ENCODE measurements around the gene PRSS2. TPM values are rescaled to one million over a fixed set of nuclear protein-coding genes. Genes with fewer than 3 reads are reported as not detected.

PRSS2 gene
- polyA plus RNA-seq, 1 donor (not counting 4 experiments of a cell fraction or from before 2014, with no cell fraction given): not detected

DNA sequence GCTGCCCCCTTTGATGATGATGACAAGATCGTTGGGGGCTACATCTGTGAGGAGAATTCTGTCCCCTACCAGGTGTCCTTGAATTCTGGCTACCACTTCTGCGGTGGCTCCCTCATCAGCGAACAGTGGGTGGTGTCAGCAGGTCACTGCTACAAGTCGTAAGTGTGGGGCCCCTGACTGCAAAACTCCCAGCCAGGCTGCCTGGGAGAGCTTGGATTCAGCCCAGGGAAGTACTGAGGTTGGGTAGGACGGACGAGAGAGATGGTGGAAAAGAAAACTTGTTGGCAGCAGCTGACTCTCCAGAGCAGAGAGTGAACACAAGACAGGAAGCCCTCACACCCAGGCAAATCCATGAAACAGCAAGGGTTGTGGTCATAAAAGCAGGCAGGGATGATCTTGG, 1.3 kb downstream of the PRSS2 start:
- Histone ChIP-seq H3K9me3 (ENCODE audit: control insufficient read depth, low read depth, low read length) (no peaks in the 10 kb centered on the region), H3K36me3 (ENCODE audit: control insufficient read depth in 2 of 2, extremely low read depth in 1 of 2, insufficient read depth in 2 of 2, low read length in 2 of 2) (no peaks in the 10 kb centered on the region), H3K79me2 (ENCODE audit: control insufficient read depth, insufficient read depth, low read length) (no peaks in the 10 kb centered on the region), H2AFZ (ENCODE audit: control insufficient read depth, low read length) (no peak overlapping the region), H3K4me3 (ENCODE audit: control insufficient read depth in 2 of 3, extremely low read depth in 1 of 3, insufficient read depth in 2 of 3, low read depth in 1 of 3, low read length in 3 of 3) (no peak overlapping the region), H3K27me3 (ENCODE audit: control insufficient read depth, extremely low read depth, insufficient read depth, low read length) (peaks cover 5% of the 10 kb centered on the region), H3K4me2 (ENCODE audit: control insufficient read depth, extremely low read depth, insufficient read depth, low read depth, low read length) (no peak overlapping the region), H3K27ac (ENCODE audit: control insufficient read depth, insufficient read depth, low read length) (no peak overlapping the region), H3K4me1 (ENCODE audit: control insufficient read depth, extremely low read depth, insufficient read depth, low read length) (peaks cover 2% of the 10 kb centered on the region), H4K20me1 (ENCODE audit: control insufficient read depth, extremely low read depth, insufficient read depth, low read length) (no peaks in the 10 kb centered on the region), H3K9me1 (ENCODE audit: control insufficient read depth, extremely low read depth, insufficient read depth, low read length) (no peaks in the 10 kb centered on the region), H3K9ac (ENCODE audit: control insufficient read depth, extremely low read depth, insufficient read depth, low read length) (no peak overlapping the region)
- dilution Hi-C loops (cut with MboI; ENCODE audit: extremely low pct_ligation_motif_present, low sequenced_read_pairs): no loop called here
- DNase-seq (ENCODE audit: low read depth, low spot score) (no peak), FAIRE-seq (no peak)
- TF ChIP-seq, protein P1, sequence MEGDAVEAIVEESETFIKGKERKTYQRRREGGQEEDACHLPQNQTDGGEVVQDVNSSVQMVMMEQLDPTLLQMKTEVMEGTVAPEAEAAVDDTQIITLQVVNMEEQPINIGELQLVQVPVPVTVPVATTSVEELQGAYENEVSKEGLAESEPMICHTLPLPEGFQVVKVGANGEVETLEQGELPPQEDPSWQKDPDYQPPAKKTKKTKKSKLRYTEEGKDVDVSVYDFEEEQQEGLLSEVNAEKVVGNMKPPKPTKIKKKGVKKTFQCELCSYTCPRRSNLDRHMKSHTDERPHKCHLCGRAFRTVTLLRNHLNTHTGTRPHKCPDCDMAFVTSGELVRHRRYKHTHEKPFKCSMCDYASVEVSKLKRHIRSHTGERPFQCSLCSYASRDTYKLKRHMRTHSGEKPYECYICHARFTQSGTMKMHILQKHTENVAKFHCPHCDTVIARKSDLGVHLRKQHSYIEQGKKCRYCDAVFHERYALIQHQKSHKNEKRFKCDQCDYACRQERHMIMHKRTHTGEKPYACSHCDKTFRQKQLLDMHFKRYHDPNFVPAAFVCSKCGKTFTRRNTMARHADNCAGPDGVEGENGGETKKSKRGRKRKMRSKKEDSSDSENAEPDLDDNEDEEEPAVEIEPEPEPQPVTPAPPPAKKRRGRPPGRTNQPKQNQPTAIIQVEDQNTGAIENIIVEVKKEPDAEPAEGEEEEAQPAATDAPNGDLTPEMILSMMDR (optimal IDR thresholded peaks at IDR 0.05 in 1 of 3, IDR thresholded peaks at IDR 0.05 in 1 of 3, conservative IDR thresholded peaks at IDR 0.05 in 1 of 3; ENCODE audit: extremely low read depth in 1 of 3, insufficient read depth in 2 of 3, low read length in 3 of 3): no peak
- TF ChIP-seq EZH2 (IDR thresholded peaks at IDR 0.05; ENCODE audit: low read length): no peak

DNA sequence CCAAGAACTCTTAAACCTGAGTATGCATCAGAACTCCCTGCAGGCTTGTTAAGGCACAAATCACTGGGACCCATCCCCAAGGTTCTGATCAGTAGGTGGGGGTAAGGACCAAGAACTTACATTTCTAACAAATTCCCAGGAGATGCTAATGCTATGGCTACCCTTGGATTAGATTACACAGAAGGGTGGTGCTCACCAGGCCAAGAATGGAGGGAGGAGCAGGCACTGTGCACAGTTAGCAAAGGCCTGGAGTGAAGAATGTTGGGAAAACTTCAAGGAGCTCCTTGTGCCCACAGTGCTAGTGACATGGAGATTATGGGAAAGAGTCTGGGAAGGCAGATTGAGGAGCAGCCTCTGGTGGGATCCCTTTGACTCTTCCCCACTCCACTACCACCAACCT, 1.9 kb downstream of the PRSS2 start:
- Histone ChIP-seq H2AFZ (ENCODE audit: control insufficient read depth, low read length) (no peak overlapping the region), H3K79me2 (ENCODE audit: control insufficient read depth, insufficient read depth, low read length) (no peaks in the 10 kb centered on the region), H3K4me1 (ENCODE audit: control insufficient read depth, extremely low read depth, insufficient read depth, low read length) (peaks cover 2% of the 10 kb centered on the region), H3K36me3 (ENCODE audit: control insufficient read depth in 2 of 2, extremely low read depth in 1 of 2, insufficient read depth in 2 of 2, low read length in 2 of 2) (no peaks in the 10 kb centered on the region), H3K27ac (ENCODE audit: control insufficient read depth, insufficient read depth, low read length) (no peak overlapping the region), H3K9ac (ENCODE audit: control insufficient read depth, extremely low read depth, insufficient read depth, low read length) (no peak overlapping the region), H3K4me2 (ENCODE audit: control insufficient read depth, extremely low read depth, insufficient read depth, low read depth, low read length) (no peak overlapping the region), H3K9me3 (ENCODE audit: control insufficient read depth, low read depth, low read length) (no peaks in the 10 kb centered on the region), H3K4me3 (ENCODE audit: control insufficient read depth in 2 of 3, extremely low read depth in 1 of 3, insufficient read depth in 2 of 3, low read depth in 1 of 3, low read length in 3 of 3) (no peak overlapping the region), H4K20me1 (ENCODE audit: control insufficient read depth, extremely low read depth, insufficient read depth, low read length) (no peaks in the 10 kb centered on the region), H3K9me1 (ENCODE audit: control insufficient read depth, extremely low read depth, insufficient read depth, low read length) (no peaks in the 10 kb centered on the region), H3K27me3 (ENCODE audit: control insufficient read depth, extremely low read depth, insufficient read depth, low read length) (peaks cover 5% of the 10 kb centered on the region)
- no peak for FAIRE-seq
- TF ChIP-seq, protein P1 (optimal IDR thresholded peaks at IDR 0.05 in 1 of 3, IDR thresholded peaks at IDR 0.05 in 1 of 3, conservative IDR thresholded peaks at IDR 0.05 in 1 of 3; ENCODE audit: extremely low read depth in 1 of 3, insufficient read depth in 2 of 3, low read length in 3 of 3): no peak
- no peak for TF ChIP-seq EZH2 (IDR thresholded peaks at IDR 0.05; ENCODE audit: low read length)
- dilution Hi-C loops (cut with MboI; ENCODE audit: extremely low pct_ligation_motif_present, low sequenced_read_pairs): no loop called here
- no peak for DNase-seq (ENCODE audit: low read depth, low spot score)

Measured in keratinocyte (primary cell).